Karpas-422 (cell line): Measurements from ENCODE around the gene SUGCT. TPM values are rescaled to one million over a fixed set of nuclear protein-coding genes. Genes with fewer than 3 reads are reported as not detected.

ENCODE experiments used
- DNase-seq: peaks from one replicate; pipeline ENCODE4 v3.0.0-alpha.2; 2015
- H2AFZ ChIP-seq: fragments of 200-600 bp; sonication (generic); 2 replicates; pipeline ENCODE4 v1.6.1; 2014; ENCODE audit warnings: antibody characterized with exemption, low read length, mixed read lengths
- H3K27ac ChIP-seq: fragments of 200-600 bp; sonication (generic); 2 replicates; pipeline ENCODE4 v1.5.1; 2014; ENCODE audit warnings: mild to moderate bottlenecking, low read length, moderate library complexity
- H3K27me3 ChIP-seq: fragments of 200-600 bp; sonication (generic); 2 replicates; pipeline ENCODE4 v1.6.1; 2014; ENCODE audit warnings: low read length, mixed read lengths
- H3K36me3 ChIP-seq: fragments of 200-600 bp; sonication (generic); 2 replicates; pipeline ENCODE4 v1.6.1; 2014; ENCODE audit warnings: low read length, mixed read lengths; ENCODE audit not compliant: insufficient read depth
- H3K4me1 ChIP-seq: fragments of 200-600 bp; sonication (generic); 2 replicates; pipeline ENCODE4 v1.6.1; 2014; ENCODE audit warnings: mild to moderate bottlenecking, low read length, mixed read lengths
- H3K4me2 ChIP-seq: fragments of 200-600 bp; sonication (generic); 2 replicates; pipeline ENCODE4 v1.6.1; 2014; ENCODE audit warnings: low read length, low read depth, mild to moderate bottlenecking; ENCODE audit not compliant: poor library complexity, severe bottlenecking
- H3K4me3 ChIP-seq: fragments of 200-600 bp; sonication (generic); 2 replicates; pipeline ENCODE4 v1.5.1; 2014; ENCODE audit warnings: mild to moderate bottlenecking, antibody characterized with exemption, low read length, mixed read lengths
- H3K79me2 ChIP-seq: fragments of 200-600 bp; sonication (generic); 2 replicates; pipeline ENCODE4 v1.6.1; 2014; ENCODE audit warnings: mild to moderate bottlenecking, low read length, mixed read lengths
- H3K9ac ChIP-seq: fragments of 200-600 bp; sonication (generic); 2 replicates; pipeline ENCODE4 v1.6.0; 2014; ENCODE audit warnings: low read length
- H3K9me2 ChIP-seq: fragments of 200-600 bp; sonication (generic), shearing (Covaris generic); replicated peaks from 2 replicates; pipeline ENCODE4 v1.6.0; 2014; ENCODE audit warnings: mild to moderate bottlenecking, low read length, moderate library complexity; ENCODE audit not compliant: insufficient read depth
- H3K9me3 ChIP-seq: fragments of 300-700, 200-600 bp; sonication (generic); 2 replicates; pipeline ENCODE4 v1.6.1; 2014; ENCODE audit warnings: low read length, mixed read lengths
- H4K20me1 ChIP-seq: fragments of 200-600 bp; sonication (generic); 2 replicates; pipeline ENCODE4 v1.6.1; 2014; ENCODE audit warnings: mild to moderate bottlenecking, antibody characterized with exemption, low read length, low read depth; ENCODE audit not compliant: insufficient read depth
- total RNA-seq: library from RNA; depleted of rRNA; stranded (reverse); fragments of >200 nt; shearing (Covaris generic); gene quantifications from 2 replicates; pipeline ENCODE4 v1.2.3, GENCODE V29; 2014; ENCODE audit warnings: low replicate concordance

SUGCT gene
- total RNA-seq, 1 experiment from 2014 or later = 0.48 TPM

DNA sequence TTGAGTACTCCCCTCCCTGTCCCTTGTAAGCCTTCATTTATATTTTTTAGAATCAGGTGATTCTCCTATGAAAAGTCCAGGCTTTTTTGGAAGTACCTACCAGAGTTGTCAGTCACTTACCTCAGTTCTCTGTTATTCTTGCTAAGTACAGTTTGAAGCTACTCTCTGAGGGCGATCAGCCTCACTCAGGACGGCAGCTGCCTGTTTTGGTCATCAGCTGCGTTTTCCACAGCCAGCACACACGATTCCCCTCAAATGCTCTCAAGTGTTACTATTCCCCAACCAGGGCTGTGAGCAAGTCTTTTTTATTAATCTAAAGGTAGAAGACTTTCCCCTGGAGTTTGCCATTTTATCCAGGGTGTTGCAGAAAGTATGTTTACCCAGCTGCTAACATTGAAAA is 328.6 kb downstream of the SUGCT start:
- no peaks in the 10 kb centered on the region for H3K9me2 ChIP-seq
- H3K4me3 ChIP-seq = no peak overlapping the region
- no peaks in the 10 kb centered on the region for H4K20me1 ChIP-seq
- no peaks in the 10 kb centered on the region for H3K27me3 ChIP-seq
- H3K4me1 ChIP-seq = no peaks in the 10 kb centered on the region
- H3K9ac ChIP-seq = no peak overlapping the region
- no peak overlapping the region for H2AFZ ChIP-seq
- H3K79me2 ChIP-seq = no peaks in the 10 kb centered on the region
- DNase-seq = no peak
- no peak overlapping the region for H3K4me2 ChIP-seq
- H3K9me3 ChIP-seq = no peaks in the 10 kb centered on the region
- no peak overlapping the region for H3K27ac ChIP-seq
- no peaks in the 10 kb centered on the region for H3K36me3 ChIP-seq

DNA sequence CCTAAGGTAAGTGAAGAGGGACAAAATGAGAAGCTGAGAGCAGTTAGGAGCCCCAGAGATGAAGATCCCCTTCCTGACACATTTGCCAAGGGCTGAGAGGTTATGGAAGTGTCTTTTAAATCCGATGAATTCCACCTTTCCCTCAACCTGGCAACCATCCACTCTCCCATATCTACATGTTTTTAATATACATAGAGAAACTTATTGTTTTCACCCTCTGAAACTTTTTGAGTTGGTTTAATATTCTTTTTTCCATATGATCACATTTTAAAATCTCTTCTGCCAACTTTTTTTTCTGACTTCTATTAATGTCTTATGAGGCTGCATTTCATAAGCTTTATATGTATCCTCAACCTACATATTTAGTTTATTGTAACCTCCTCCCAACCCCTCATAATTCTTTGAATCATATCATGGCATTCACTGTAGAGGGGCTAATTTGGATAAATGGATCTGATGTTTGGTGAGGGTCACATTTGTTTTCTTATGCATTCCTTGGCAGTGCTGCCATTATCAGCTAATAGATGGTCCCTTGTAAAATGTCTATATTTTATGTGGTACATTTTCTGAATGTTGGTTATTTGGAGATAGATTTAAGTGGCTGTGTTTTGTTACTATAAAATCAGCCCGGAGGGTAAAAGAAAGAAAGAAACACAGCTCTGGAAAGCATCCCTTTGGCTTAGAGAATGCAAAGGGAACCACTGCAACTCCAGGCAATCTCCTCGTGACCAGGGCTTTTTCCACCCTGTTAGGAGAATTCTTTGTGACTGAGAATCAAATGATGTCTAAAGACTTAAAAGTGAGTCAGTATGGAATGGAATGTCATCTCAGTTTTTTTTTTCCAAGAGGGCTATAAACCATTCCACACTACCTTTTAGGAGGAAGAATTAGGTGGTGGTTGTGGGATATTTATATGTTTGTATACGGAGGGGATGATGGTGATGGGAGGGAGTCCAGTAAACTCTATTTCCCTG is 334.4 kb downstream of the SUGCT start:
- Histone ChIP-seq H3K4me3 (no peak overlapping the region), H3K36me3 (no peaks in the 10 kb centered on the region), H3K9me3 (no peaks in the 10 kb centered on the region), H4K20me1 (no peaks in the 10 kb centered on the region), H3K9ac (no peak overlapping the region), H3K9me2 (no peaks in the 10 kb centered on the region), H2AFZ (no peak overlapping the region), H3K4me1 (no peaks in the 10 kb centered on the region), H3K4me2 (no peak overlapping the region), H3K79me2 (no peaks in the 10 kb centered on the region), H3K27me3 (no peaks in the 10 kb centered on the region), H3K27ac (no peak overlapping the region)
- DNase-seq = no peak

DNA sequence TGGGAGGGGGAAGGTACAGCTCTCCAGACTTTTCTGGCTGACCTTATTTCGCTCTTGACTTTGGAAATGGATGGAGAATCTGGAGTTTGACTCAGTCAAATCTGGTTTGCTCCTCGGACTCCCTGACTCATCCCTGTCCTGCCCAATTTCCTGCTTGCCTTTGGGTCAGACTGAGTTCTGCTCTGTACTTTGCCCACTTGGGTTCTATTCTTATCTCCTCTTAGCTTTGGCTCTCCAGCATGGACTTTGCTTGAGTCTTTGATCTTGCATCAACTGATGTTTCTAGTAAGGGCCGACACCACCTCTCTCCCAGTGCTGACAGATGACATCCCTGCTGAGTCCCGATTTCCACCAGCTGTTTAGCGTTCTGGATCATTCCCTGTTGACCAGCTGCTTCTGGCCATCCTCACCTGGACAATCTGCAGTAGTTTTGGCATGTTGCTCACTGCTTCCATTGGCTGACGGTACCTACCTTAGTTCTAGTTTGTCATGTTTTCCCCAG is 335.3 kb downstream of the SUGCT start:
- DNase-seq = no peak
- Histone ChIP-seq H3K27me3 (no peaks in the 10 kb centered on the region), H3K4me3 (no peak overlapping the region), H3K36me3 (no peaks in the 10 kb centered on the region), H3K79me2 (no peaks in the 10 kb centered on the region), H4K20me1 (no peaks in the 10 kb centered on the region), H2AFZ (no peak overlapping the region), H3K4me1 (no peaks in the 10 kb centered on the region), H3K27ac (no peak overlapping the region), H3K9ac (no peak overlapping the region), H3K4me2 (no peak overlapping the region), H3K9me2 (no peaks in the 10 kb centered on the region), H3K9me3 (no peaks in the 10 kb centered on the region)

DNA sequence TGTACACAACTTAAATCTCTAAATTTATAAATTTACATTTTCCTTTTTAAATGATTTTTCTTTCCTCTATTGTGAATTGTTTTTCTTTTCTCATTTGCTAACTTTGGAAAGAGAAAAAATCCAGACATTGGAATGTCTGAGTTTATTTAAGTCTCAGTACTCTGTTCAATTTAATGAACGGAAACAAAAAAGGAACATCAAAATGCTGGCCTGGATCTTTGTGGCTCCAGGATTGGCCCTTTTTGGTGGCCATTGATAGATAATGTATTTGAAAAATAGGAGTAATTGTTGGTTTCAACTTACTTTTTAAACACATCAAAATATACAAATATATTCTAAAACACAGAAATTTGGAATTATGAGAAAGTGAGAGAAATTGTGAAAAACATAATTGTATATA is 336.0 kb downstream of the SUGCT start:
- no peak for DNase-seq
- Histone ChIP-seq H3K9me3 (no peaks in the 10 kb centered on the region), H3K27ac (no peak overlapping the region), H3K36me3 (no peaks in the 10 kb centered on the region), H3K4me2 (no peak overlapping the region), H3K4me1 (no peaks in the 10 kb centered on the region), H4K20me1 (no peaks in the 10 kb centered on the region), H3K79me2 (no peaks in the 10 kb centered on the region), H3K9me2 (no peaks in the 10 kb centered on the region), H3K4me3 (no peak overlapping the region), H3K9ac (no peak overlapping the region), H2AFZ (no peak overlapping the region), H3K27me3 (no peaks in the 10 kb centered on the region)

- Histone ChIP-seq H3K27me3 (no peaks in the 10 kb centered on the region), H3K27ac (no peak overlapping the region), H3K9me2 (no peaks in the 10 kb centered on the region), H4K20me1 (no peaks in the 10 kb centered on the region), H3K9me3 (no peaks in the 10 kb centered on the region), H3K4me1 (no peaks in the 10 kb centered on the region), H2AFZ (no peak overlapping the region), H3K4me3 (no peak overlapping the region), H3K36me3 (no peaks in the 10 kb centered on the region), H3K79me2 (no peaks in the 10 kb centered on the region), H3K4me2 (no peak overlapping the region), H3K9ac (no peak overlapping the region)
- no peak for DNase-seq
Observed at GRCh38 chr7:40471891-40472290, 337.1 kb downstream of the SUGCT start.

DNA sequence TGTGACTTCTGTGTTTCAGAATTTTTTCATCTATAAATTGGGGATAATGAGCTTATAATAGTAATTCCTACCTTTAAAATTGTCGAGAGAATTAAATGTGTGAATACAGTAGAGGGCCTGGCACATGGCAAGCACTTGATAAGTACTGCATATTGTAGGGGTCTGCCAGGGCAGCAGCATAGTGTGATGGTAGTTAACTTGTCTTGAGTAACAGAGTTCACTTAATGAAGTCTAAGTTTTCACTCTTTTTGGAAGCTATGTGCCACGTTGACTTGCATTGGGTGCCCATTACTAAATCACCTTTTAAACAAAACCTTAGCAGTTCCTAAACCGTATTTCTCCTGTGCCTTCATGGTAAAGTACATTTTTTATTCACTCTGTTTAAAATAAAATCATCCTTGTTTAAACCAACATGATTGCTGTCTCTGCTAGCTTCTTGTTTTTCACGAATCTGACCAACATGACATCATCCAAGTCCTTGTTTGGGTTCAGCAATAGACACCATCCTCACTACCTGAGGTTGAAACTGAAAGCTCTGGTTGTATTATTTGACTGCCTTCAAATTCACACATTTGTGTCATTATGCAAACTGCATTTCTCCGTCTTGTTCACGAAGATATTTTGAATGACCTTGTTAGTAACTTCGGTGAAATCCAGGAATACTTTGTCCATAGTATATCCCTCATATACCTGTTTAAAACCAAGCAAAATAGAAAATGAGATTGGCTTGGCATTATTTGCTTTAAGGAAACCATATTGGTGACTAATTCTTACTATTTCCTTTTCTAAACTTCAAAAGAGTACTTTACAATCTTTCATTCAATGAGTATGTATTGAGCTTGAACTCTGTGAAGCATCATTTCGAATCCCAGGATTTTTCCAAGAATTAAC is 340.2 kb downstream of the SUGCT start:
- no peak overlapping the region for H2AFZ ChIP-seq
- no peaks in the 10 kb centered on the region for H3K9me2 ChIP-seq
- H4K20me1 ChIP-seq = no peaks in the 10 kb centered on the region
- no peak overlapping the region for H3K27ac ChIP-seq
- H3K79me2 ChIP-seq = no peaks in the 10 kb centered on the region
- no peak for DNase-seq
- H3K4me3 ChIP-seq = no peak overlapping the region
- H3K36me3 ChIP-seq = no peaks in the 10 kb centered on the region
- no peaks in the 10 kb centered on the region for H3K4me1 ChIP-seq
- no peaks in the 10 kb centered on the region for H3K9me3 ChIP-seq
- H3K9ac ChIP-seq = no peak overlapping the region
- H3K4me2 ChIP-seq = no peak overlapping the region
- no peaks in the 10 kb centered on the region for H3K27me3 ChIP-seq

DNA sequence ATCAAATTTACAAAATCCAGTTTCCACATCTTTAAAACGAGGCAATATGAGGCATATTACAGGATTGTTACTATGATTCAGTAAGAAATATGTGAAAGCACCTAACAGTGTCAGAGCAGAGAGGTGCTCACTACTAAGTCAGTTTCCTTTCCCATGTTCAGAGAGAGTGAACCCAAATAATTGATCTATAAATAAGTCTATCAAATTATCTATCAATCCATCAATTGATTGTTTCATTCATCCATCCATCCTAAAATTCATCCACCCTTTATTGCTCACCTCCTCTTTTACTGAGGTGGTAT is 340.8 kb downstream of the SUGCT start:
- no peaks in the 10 kb centered on the region for H3K4me1 ChIP-seq
- no peak overlapping the region for H3K27ac ChIP-seq
- no peaks in the 10 kb centered on the region for H3K27me3 ChIP-seq
- no peaks in the 10 kb centered on the region for H3K79me2 ChIP-seq
- no peak overlapping the region for H2AFZ ChIP-seq
- no peak overlapping the region for H3K9ac ChIP-seq
- no peak for DNase-seq
- H3K9me2 ChIP-seq = no peaks in the 10 kb centered on the region
- H3K9me3 ChIP-seq = no peaks in the 10 kb centered on the region
- no peaks in the 10 kb centered on the region for H3K36me3 ChIP-seq
- H3K4me3 ChIP-seq = no peak overlapping the region
- H3K4me2 ChIP-seq = no peak overlapping the region
- H4K20me1 ChIP-seq = no peaks in the 10 kb centered on the region

GRCh38 chr7:40477094-40477493 is 342.3 kb downstream of the SUGCT start:
- Histone ChIP-seq H3K4me2 (no peak overlapping the region), H3K27ac (no peak overlapping the region), H3K9me3 (no peaks in the 10 kb centered on the region), H3K4me1 (no peaks in the 10 kb centered on the region), H2AFZ (no peak overlapping the region), H3K36me3 (no peaks in the 10 kb centered on the region), H4K20me1 (no peaks in the 10 kb centered on the region), H3K27me3 (no peaks in the 10 kb centered on the region), H3K9ac (no peak overlapping the region), H3K4me3 (no peak overlapping the region), H3K79me2 (no peaks in the 10 kb centered on the region), H3K9me2 (no peaks in the 10 kb centered on the region)
- no peak for DNase-seq
